HFFc6 (cell line): Measurements from ENCODE around the gene BTK. TPM values are rescaled to one million over a fixed set of nuclear protein-coding genes. Genes with fewer than 3 reads are reported as not detected.
"Not testable (repeated sequence)": the region's sequence is repeated elsewhere in the genome, so short reads cannot be mapped to it uniquely, and the experiment has no call there.

Experiments
- DNase-seq: peaks from one replicate; pipeline ENCODE4 v3.0.0-alpha.2; 2018
- H3K27ac Mint-ChIP-seq: 2 replicates; pipeline ENCODE4 v1.8.0; 2020; ENCODE audit warnings: mild to moderate bottlenecking, mixed read lengths
- H3K27me3 Mint-ChIP-seq: 2 replicates; pipeline ENCODE4 v1.8.0; 2021; ENCODE audit warnings: mild to moderate bottlenecking, moderate library complexity, mixed read lengths; ENCODE audit not compliant: insufficient read depth
- H3K36me3 Mint-ChIP-seq: 2 replicates; pipeline ENCODE4 v1.8.0; 2021; ENCODE audit warnings: low read depth, mixed read lengths
- H3K4me1 Mint-ChIP-seq: 2 replicates; pipeline ENCODE4 v1.8.0; 2020; ENCODE audit warnings: low read depth, mixed read lengths
- H3K4me3 Mint-ChIP-seq: 2 replicates; pipeline ENCODE4 v1.8.0; 2020; ENCODE audit warnings: mild to moderate bottlenecking, moderate library complexity, mixed read lengths
- H3K9me3 Mint-ChIP-seq: 2 replicates; pipeline ENCODE4 v1.8.0; 2020; ENCODE audit warnings: mild to moderate bottlenecking, mixed read lengths
- CTCF ChIP-seq: fragments of 200-600 bp; sonication (generic); IDR thresholded peaks from 2 replicates; pipeline ENCODE4 v1.5.0; 2021; ENCODE audit warnings: antibody characterized with exemption, mild to moderate bottlenecking
- total RNA-seq, 6 experiments: library from RNA; stranded (reverse); fragmentation: NEBNext Ultra II Directional; extraction: Animal tissue kit (Norgen Biotek cat#: 25700); gene quantifications; 2 replicates in 1 of 6; 3 replicates in 5 of 6; pipeline ENCODE4 v1.2.3, GENCODE V29; 2021

Gene BTK
- total RNA-seq, 6 experiments from 2014 or later: not detected

GRCh38 chrX:101357166-101357795, 28.7 kb downstream of the BTK start:
- TF ChIP-seq CTCF: peak; percentile 65
- peak; percentile 20 for DNase-seq
- no peaks in the 10 kb centered on the region for H3K9me3 Mint-ChIP-seq

DNA sequence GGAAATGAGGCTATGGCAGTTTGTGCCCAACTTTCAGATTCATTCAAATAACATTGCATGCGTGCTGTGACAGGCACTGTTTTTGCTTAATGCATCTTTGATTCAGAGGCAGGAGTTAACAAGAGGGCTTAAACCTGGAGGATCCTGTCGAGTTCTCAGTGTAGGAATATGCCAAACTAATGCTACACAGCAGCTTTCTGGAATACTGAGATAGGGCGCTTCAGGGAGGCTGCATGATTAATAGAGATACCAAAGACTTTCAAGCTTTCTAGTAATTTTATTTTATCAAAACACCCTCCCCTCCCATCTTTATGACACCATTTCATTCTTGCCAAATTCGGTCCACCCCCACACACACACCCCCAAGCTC, 36.8 kb downstream of the BTK start:
- Mint-ChIP-seq H3K27ac (peak overlapping the region; percentile 84), H3K4me1 (peaks cover 23% of the 10 kb centered on the region), H3K9me3 (no peaks in the 10 kb centered on the region), H3K36me3 (0 out of 2 replicates have a peak, but pooled peaks cover 5% of the 10 kb centered on the region), H3K27me3 (peaks cover 2% of the 10 kb centered on the region; the same call in 1 of the 2 replicates), H3K4me3 (peak overlapping the region; percentile 92)
- TF ChIP-seq CTCF: no peak
- DNase-seq: no peak

More at GRCh38 chrX:101357166-101357795, 28.7 kb downstream of the BTK start:
- Mint-ChIP-seq H3K36me3 (no peaks in the 10 kb centered on the region), H3K27ac (no peak overlapping the region), H3K4me3 (peak overlapping the region; percentile 26; the same call in 1 of the 2 replicates), H3K27me3 (peaks cover 7% of the 10 kb centered on the region; the same call in 1 of the 2 replicates), H3K4me1 (peaks cover 22% of the 10 kb centered on the region)

GRCh38 chrX:101348452-101349192, 37.4 kb downstream of the BTK start, which contains the start of gene TIMM8A:
TSS of gene TIMM8A (minus strand) at chrX:101348742. CDS start at chrX:101348664, 78 bp downstream.
- Mint-ChIP-seq H3K4me1 (peaks cover 19% of the 10 kb centered on the region), H3K36me3 (0 out of 2 replicates have a peak, but pooled peaks cover 5% of the 10 kb centered on the region), H3K27me3 (peaks cover 1% of the 10 kb centered on the region; the same call in 1 of the 2 replicates), H3K9me3 (no peaks in the 10 kb centered on the region), H3K27ac (peak within 1 kb of the TSS; percentile 84), H3K4me3 (peak within 1 kb of the TSS; percentile 92)
- no peak for TF ChIP-seq CTCF
- DNase-seq: peak; percentile 52

DNA sequence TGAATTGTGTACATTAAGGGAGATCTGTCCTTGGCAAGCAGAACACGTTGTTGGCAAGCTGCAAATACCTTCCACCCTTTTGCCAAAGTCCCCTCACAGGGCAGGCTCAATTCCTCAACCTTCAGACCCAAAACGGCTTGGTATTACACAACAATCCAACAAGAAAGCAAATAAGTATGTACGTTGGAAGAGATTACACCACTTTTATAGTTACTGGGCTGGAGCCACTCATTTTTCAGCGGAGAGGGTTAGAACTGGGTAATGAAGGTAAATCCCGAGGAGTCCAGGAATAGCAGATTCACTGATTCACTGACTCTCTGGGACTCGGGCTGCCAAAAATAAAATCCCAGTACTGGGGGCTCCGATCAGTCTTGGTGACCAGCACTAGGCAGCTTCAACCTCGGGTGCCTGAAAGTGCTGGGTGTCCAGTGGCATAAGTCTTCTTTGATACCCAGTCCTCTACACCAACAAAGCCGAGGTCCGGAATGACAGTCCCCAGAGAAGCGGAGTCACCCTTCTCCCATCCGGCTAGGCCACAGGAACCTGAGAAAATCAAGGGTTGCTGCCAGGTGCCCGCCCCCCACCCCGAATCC, 38.0 kb downstream of the BTK start:
- no peak for DNase-seq
- H3K36me3 Mint-ChIP-seq: 0 out of 2 replicates have a peak, but pooled peaks cover 5% of the 10 kb centered on the region
- H3K4me1 Mint-ChIP-seq: peaks cover 19% of the 10 kb centered on the region
- H3K27me3 Mint-ChIP-seq: peaks cover 1% of the 10 kb centered on the region; the same call in 1 of the 2 replicates
- TF ChIP-seq CTCF: no peak
- H3K4me3 Mint-ChIP-seq: peak overlapping the region; percentile 92
- H3K27ac Mint-ChIP-seq: peak overlapping the region; percentile 84
- H3K9me3 Mint-ChIP-seq: no peaks in the 10 kb centered on the region

DNA sequence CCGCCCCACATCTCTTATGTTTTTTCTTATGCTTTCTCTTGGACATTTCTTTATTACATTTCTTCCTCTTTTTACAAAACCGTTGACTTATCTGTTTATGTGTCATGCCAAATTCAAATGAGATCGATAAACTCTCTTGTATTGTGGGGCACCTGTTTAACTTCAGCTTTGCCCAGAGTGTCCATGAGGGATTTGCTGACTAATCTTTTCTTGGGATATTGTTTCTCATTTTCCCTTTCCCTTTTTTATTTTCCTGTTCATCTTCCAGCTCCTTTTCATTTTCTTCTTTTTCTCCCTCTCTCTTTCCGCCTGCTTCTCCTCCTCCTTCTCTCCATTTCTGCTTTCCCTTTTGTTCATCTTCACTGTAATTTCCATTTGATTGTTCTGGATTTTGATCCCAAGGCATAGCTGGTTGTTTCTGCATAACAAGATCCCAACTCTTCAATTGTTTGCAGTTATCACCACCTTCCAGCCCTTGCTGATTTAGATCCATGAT, 48.2 kb downstream of the BTK start:
- DNase-seq: no peak
- H3K4me3 Mint-ChIP-seq: no peak overlapping the region
- peaks cover 1% of the 10 kb centered on the region; the same call in 1 of the 2 replicates for H3K27me3 Mint-ChIP-seq
- peaks cover 6% of the 10 kb centered on the region; the same call in 1 of the 2 replicates for H3K4me1 Mint-ChIP-seq
- H3K36me3 Mint-ChIP-seq: peaks cover 4% of the 10 kb centered on the region; the same call in 1 of the 2 replicates
- H3K27ac Mint-ChIP-seq: no peak overlapping the region
- TF ChIP-seq CTCF: no peak
- H3K9me3 Mint-ChIP-seq: no peaks in the 10 kb centered on the region

- H3K27ac Mint-ChIP-seq, H3K9me3 Mint-ChIP-seq: not testable (repeated sequence)
Observed at GRCh38 chrX:101334310-101334709, 51.7 kb downstream of the BTK start.

DNA sequence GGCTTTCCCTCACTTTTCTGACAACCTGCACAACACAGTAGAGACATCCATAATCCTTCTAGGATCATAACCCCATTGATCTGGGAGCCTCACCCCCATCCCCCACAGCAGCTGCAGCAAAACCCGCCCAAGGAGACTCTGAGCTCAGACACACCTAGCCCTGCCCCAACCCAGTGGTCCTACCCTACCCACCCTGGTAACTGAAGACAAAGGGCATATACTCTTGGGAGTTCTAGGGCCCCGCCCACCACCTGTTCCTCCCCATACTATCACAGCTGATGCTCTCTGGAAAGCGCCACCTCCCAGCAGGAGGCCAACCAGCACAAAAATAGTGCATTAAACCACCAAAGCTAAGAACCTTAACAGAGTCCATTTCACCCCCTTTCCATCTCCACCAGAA, 59.4 kb downstream of the BTK start:
- H3K4me1 Mint-ChIP-seq, H3K4me3 Mint-ChIP-seq, H3K9me3 Mint-ChIP-seq, H3K36me3 Mint-ChIP-seq, DNase-seq, H3K27ac Mint-ChIP-seq, H3K27me3 Mint-ChIP-seq: not testable (repeated sequence)

More at GRCh38 chrX:101334310-101334709, 51.7 kb downstream of the BTK start:
- not testable (repeated sequence) for DNase-seq, H3K4me1 Mint-ChIP-seq, H3K4me3 Mint-ChIP-seq, H3K36me3 Mint-ChIP-seq, H3K27me3 Mint-ChIP-seq
